HG03025 (cell line): ENCODE data around the gene TBC1D2.
"Not testable (repeated sequence)": the region's sequence is repeated elsewhere in the genome, so short reads cannot be mapped to it uniquely, and the experiment has no call there.

Experiments
- ATAC-seq: cut with Tn5 transposase; IDR thresholded peaks from one replicate; pipeline ENCODE4 v1.9.1; 2021; ENCODE audit warnings: mild to moderate bottlenecking, moderate library complexity; ENCODE audit not compliant: unreplicated experiment, low FRiP score

Gene TBC1D2, protein sequence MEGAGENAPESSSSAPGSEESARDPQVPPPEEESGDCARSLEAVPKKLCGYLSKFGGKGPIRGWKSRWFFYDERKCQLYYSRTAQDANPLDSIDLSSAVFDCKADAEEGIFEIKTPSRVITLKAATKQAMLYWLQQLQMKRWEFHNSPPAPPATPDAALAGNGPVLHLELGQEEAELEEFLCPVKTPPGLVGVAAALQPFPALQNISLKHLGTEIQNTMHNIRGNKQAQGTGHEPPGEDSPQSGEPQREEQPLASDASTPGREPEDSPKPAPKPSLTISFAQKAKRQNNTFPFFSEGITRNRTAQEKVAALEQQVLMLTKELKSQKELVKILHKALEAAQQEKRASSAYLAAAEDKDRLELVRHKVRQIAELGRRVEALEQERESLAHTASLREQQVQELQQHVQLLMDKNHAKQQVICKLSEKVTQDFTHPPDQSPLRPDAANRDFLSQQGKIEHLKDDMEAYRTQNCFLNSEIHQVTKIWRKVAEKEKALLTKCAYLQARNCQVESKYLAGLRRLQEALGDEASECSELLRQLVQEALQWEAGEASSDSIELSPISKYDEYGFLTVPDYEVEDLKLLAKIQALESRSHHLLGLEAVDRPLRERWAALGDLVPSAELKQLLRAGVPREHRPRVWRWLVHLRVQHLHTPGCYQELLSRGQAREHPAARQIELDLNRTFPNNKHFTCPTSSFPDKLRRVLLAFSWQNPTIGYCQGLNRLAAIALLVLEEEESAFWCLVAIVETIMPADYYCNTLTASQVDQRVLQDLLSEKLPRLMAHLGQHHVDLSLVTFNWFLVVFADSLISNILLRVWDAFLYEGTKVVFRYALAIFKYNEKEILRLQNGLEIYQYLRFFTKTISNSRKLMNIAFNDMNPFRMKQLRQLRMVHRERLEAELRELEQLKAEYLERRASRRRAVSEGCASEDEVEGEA

DNA sequence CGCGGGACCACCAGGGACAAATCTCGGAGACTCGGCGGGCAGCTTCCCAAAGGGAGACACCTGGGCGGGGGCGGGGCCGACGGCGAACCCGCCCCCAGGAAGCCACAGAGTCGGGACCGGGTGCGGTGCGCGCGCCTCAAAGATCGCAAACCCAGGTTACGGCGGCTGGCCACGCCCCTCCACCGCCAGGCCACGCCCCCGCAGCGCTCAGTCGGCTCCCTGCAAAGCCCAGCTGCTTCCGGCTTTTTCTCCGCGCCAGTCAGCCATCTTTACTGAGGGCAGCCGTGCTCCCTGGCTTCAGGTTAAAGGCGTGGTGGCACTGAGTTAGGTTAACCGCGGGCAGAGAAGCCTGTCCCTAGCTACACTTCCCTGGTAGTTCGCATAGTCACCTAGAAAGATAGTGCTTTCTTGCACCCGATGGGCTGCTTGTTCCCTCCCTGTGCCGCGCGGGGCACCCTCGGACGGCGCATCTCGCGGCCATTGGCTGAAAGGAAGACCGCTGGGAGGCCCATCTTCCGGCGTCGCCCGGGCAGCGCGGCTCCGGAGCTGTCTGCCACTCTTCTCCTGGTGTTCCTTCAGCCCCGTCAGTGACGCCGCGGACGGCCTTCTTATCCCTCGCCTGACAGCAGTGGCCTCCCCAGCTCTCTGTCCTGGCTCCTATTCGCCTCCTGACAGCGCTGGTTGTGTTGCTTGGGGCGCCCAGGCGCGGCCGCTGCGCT is at the start of gene TBC1D2:
TSS of gene TBC1D2 (minus strand) at position 72 of the 719 bp plus-strand sequence. CDS start 108 bp downstream, outside the sequence.
- ATAC-seq = peak; percentile 85

DNA sequence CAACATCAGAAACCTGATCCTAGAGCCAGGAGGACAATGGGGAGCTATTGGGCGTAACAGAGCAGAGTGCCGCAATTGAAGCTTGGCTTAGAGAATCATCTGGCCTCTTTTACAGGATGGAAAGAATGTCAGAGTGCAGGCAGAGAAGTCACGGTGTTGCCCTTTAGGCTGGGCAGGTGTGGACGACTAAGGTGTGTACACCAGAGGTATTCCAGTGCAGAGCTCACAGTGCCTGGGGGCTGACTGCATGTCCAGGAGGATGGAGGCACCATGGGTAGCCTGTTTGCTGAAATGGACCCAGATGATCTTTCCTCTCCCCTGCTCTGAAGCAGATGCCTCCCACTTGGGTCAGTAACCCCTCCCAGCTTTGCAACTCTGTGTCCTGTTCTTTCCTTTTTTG is 48.9 kb upstream of the TBC1D2 start:
- no peak for ATAC-seq

- ATAC-seq = no peak
Observed at GRCh38 chr9:98303633-98304125, 48.2 kb upstream of the TBC1D2 start.

GRCh38 chr9:98302938-98303632 is 47.6 kb upstream of the TBC1D2 start:
- ATAC-seq = no peak

DNA sequence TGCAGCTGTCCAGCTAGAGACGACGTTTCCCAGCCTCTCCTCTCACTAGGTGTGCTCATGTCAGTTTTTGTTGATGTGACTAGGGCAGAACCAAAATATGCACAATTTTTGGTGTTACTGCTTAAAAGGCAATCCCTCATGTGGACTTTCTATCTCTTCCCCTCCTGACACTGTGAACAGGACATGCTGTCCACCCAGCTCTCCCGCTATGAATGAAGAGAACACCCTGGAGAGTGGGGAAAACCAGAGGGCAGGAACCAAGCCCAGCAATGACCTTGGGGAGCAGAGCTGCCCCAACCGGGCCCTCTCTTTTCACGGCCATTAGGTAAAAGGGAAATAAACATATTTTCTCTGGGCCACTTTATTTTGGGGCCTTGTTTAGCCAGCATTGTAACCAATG is 46.7 kb upstream of the TBC1D2 start:
- no peak for ATAC-seq

- no peak for ATAC-seq
Observed at GRCh38 chr9:98300611-98301010, 45.2 kb upstream of the TBC1D2 start.

- no peak for ATAC-seq
Observed at GRCh38 chr9:98298476-98298875, 43.0 kb upstream of the TBC1D2 start.

DNA sequence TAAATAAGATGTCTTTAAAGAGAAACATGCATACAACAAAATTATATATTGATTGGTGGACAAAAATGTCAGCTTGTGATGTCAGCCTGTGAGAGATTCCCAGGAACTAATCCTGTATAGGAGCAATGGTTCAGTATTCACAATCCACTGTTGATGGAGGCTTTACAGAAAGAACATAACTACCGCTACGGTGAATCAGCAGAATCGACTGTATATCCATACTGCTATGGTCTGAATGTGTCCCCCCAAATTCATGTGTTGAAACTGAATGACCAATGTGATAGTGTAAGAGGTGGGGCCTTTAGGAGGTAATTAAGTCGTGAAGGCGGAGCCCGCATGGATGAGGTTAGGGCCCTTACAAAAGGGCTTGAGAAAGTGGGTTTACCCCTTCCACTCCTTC is 40.4 kb upstream of the TBC1D2 start:
- ATAC-seq = no peak

DNA sequence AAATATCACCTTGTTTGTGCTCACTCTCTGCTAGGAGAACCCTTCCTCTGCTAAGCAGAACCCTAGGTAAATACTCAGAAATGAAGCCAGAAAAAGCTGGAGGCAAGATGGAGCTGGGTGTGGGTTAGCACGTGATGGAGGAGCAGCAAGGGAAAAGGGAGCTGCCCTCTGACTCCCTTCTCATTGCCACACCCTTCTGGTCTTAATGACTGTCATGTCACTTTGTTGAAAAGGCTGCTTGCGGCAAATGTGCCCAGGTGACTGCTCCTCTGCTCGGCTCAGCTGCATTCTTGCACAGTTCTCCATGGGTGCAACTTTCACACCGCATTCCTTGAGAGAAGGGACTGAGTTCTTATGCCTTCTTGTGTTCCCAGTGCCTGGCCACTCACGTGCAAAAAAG is 36.4 kb upstream of the TBC1D2 start:
- no peak for ATAC-seq

DNA sequence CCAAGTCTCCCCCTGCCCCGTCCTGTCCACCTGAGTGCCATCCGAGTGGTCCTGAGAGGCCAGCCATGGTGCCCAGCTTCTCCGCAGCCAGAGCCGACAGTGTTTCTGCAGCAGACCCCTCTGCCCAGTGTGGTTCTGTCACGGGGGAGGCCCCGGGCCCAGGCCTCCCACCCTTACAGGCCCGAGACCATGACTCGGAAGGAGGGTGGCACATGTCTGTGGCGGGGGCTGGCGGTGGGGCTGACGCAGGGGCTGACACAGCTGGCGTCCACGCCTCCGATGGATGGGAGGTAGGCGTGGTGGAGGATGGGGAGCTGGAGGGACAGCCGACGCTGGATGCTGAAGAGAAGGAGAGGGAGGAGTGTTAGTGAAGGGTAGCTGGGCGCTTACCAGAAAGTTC is 35.0 kb upstream of the TBC1D2 start:
- no peak for ATAC-seq

- no peak for ATAC-seq
Observed at GRCh38 chr9:98289614-98290201, 34.3 kb upstream of the TBC1D2 start.

GRCh38 chr9:98288881-98289280 is 33.4 kb upstream of the TBC1D2 start:
- ATAC-seq = no peak

- no peak for ATAC-seq
Observed at GRCh38 chr9:98287384-98287783, 31.9 kb upstream of the TBC1D2 start.

- ATAC-seq = no peak
Observed at GRCh38 chr9:98285446-98285845, 30.0 kb upstream of the TBC1D2 start.

DNA sequence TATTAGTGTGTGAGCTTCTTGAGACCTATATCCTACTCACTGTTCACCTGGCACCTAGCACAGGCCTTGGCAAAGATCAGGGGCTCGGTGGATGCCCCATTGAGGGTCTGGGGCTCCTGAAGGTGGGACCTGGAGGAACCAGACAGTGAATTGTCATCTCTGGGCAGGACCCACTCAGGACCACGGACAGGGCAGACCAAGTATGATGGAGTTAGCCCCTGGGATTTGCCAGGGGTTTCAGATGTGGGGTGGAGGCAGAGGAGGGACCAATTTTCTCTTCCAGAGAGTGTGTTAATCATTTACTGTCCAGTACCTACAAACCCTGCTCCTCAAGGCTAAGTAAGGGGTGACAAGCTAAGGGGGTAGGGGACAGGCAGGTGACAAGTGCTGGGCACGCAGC is 29.3 kb upstream of the TBC1D2 start:
- ATAC-seq = no peak

DNA sequence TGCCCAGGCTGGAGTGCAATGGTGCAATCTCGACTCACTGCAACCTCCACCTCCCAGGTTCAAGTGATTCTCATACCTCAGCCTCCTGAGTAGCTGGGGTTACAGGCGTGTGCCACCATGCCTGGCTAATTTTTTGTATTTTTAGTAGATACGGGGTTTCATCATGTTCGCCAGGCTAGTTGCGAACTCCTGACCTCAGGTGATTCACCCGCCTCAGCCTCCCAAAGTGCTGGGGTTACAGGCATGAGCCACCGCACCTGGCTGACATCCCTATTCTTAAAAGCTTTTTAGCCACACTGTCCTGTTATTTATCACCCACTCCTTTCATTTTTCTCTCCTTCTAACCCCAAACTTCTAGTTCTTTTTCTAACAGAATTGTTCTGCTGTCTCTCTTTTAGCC is 27.7 kb upstream of the TBC1D2 start:
- not testable (repeated sequence) for ATAC-seq

DNA sequence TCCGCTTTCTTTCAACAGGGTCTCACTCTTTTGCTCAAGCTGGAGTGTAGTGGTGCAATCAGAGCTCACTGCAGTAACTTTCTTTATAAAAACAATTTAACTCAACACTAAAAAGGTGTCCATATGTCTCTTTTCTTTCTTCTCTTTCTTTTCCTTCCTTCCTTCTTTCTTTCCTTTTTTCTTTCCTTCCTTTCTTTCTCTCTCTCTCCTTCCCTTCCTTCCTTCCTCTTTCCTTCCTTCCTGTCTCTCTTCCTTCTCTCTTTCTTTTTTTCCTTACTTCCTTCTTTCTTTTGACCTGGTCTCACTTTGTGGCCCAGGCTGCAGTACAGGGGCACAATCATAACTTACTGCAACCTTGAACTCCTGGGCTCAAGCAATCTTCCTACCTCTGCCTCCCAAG is 25.8 kb upstream of the TBC1D2 start:
- no peak for ATAC-seq

- no peak for ATAC-seq
Observed at GRCh38 chr9:98280574-98280973, 25.1 kb upstream of the TBC1D2 start.

DNA sequence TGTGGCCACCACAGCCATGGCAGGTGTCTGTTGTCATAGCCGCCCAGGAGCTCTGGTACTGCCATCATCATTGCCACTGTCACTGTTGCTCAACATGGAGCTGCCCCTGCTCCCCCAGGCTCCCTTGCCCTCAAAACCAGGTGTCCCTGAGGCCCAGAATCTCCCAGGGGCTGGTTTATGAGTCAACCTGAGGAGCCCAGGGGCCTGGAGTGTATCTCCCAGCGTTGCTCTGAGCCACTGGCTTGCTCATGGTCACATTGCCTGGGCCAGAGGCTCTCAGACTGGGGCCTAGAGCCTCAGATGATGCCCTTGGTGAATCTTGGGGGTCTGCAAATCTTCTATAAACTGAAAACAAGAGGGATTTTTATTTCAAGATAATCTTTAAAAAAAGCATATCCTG is 24.7 kb upstream of the TBC1D2 start:
- ATAC-seq = no peak
